ENCODE data around the gene CHKA.

GRCh38 chr11:68043029-68043348 is 78.2 kb downstream of the CHKA start:
- TF ChIP-seq, protein P1, sequence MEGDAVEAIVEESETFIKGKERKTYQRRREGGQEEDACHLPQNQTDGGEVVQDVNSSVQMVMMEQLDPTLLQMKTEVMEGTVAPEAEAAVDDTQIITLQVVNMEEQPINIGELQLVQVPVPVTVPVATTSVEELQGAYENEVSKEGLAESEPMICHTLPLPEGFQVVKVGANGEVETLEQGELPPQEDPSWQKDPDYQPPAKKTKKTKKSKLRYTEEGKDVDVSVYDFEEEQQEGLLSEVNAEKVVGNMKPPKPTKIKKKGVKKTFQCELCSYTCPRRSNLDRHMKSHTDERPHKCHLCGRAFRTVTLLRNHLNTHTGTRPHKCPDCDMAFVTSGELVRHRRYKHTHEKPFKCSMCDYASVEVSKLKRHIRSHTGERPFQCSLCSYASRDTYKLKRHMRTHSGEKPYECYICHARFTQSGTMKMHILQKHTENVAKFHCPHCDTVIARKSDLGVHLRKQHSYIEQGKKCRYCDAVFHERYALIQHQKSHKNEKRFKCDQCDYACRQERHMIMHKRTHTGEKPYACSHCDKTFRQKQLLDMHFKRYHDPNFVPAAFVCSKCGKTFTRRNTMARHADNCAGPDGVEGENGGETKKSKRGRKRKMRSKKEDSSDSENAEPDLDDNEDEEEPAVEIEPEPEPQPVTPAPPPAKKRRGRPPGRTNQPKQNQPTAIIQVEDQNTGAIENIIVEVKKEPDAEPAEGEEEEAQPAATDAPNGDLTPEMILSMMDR (IDR thresholded peaks at IDR 0.05): no peak
- no peak for TF ChIP-seq POLR2A (IDR thresholded peaks at IDR 0.05)

Measured in thyroid gland (tissue), 4 donors.